GM08714 (cell line): Measurements from ENCODE around the gene PHOSPHO2.

Experiments used
- H3K4me3 ChIP-seq: fragments of 200-500 bp; sonication (Bioruptor generic); 2 replicates; pipeline ENCODE4 v1.5.1; 2014; ENCODE audit warnings: mild to moderate bottlenecking, low read length, inconsistent platforms
- ZNF274 ChIP-seq: IDR thresholded peaks from 2 replicates; pipeline ENCODE4 v1.6.1; 2012; ENCODE audit warnings: mild to moderate bottlenecking, low read depth, low read length

Gene PHOSPHO2

GRCh38 chr2:169704160-169704708 lies 10.0 kb downstream of the PHOSPHO2 start:
- TF ChIP-seq ZNF274 = no peak

DNA sequence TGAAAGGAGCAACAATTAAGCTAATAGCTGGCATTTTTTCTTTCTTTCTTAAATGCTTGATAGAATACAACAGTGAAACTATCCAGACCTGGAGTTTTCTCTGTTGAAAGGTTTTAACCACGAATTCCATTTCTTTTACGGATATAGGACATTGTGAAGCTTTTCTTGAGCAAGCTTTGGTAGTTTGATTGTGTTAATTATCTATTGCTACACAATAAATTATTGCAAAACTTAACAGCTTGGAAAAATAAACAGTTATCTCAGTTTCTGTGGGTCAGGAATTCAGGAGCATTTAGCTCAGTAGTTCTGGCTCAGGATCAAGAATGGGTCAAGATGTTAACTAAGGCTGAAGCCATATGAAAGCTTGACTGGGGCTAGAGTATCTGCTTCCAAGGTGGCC lies 11.7 kb downstream of the PHOSPHO2 start:
- no peak overlapping the region for H3K4me3 ChIP-seq
- TF ChIP-seq ZNF274 = no peak

More at GRCh38 chr2:169704160-169704708, 10.0 kb downstream of the PHOSPHO2 start:
- no peak overlapping the region for H3K4me3 ChIP-seq

GRCh38 chr2:169707626-169708025 lies 13.4 kb downstream of the PHOSPHO2 start:
- no peak for TF ChIP-seq ZNF274

GRCh38 chr2:169709331-169709730 lies 15.1 kb downstream of the PHOSPHO2 start:
- no peak overlapping the region for H3K4me3 ChIP-seq
- no peak for TF ChIP-seq ZNF274

More at GRCh38 chr2:169707626-169708025, 13.4 kb downstream of the PHOSPHO2 start:
- no peak overlapping the region for H3K4me3 ChIP-seq

DNA sequence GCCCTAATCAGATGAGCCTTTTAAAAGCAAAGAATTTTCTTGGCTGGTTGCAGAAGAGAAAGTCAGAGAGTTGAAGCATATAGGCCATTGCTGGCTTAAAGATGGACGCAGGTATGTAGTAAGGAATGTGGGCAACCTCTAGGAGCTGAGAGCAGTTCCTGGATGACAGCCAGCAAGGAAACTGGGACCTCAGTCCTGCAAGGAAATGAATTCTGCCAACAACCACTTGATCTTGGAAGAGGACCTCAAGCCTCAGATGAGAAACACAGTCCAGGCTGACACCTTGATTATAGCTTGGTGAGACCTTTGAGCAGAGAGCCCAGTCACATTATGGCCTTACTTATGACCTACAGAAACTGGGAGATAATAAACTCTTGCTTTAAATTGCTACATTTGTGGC lies 15.7 kb downstream of the PHOSPHO2 start:
- no peak for TF ChIP-seq ZNF274
- H3K4me3 ChIP-seq = no peak overlapping the region

- TF ChIP-seq ZNF274 = no peak
- no peak overlapping the region for H3K4me3 ChIP-seq
Measured at GRCh38 chr2:169711751-169712509, 17.7 kb downstream of the PHOSPHO2 start.

GRCh38 chr2:169712791-169713227 lies 18.5 kb downstream of the PHOSPHO2 start:
- TF ChIP-seq ZNF274 = no peak
- no peak overlapping the region for H3K4me3 ChIP-seq

DNA sequence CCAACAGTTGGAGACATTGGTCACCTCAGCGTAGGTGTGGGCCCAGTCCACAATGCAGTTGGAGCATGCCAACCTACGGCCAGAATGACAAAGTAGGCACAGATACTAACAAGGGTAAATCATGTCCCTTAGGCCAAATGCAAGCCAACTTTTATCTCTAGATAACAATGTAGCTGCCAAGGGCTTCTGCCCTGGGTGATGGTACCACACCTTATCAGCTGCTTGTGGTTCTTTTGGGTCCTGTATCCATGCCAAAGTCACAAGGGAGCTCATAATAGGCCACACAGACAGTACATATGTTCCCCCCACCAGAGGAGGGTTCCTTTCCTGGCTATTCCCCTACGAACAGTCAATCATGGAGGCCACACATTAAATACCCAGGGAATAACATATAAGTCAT lies 19.1 kb downstream of the PHOSPHO2 start:
- H3K4me3 ChIP-seq = no peak overlapping the region
- no peak for TF ChIP-seq ZNF274

GRCh38 chr2:169714699-169715098 lies 20.4 kb downstream of the PHOSPHO2 start:
- TF ChIP-seq ZNF274 = no peak
- H3K4me3 ChIP-seq = no peak overlapping the region

DNA sequence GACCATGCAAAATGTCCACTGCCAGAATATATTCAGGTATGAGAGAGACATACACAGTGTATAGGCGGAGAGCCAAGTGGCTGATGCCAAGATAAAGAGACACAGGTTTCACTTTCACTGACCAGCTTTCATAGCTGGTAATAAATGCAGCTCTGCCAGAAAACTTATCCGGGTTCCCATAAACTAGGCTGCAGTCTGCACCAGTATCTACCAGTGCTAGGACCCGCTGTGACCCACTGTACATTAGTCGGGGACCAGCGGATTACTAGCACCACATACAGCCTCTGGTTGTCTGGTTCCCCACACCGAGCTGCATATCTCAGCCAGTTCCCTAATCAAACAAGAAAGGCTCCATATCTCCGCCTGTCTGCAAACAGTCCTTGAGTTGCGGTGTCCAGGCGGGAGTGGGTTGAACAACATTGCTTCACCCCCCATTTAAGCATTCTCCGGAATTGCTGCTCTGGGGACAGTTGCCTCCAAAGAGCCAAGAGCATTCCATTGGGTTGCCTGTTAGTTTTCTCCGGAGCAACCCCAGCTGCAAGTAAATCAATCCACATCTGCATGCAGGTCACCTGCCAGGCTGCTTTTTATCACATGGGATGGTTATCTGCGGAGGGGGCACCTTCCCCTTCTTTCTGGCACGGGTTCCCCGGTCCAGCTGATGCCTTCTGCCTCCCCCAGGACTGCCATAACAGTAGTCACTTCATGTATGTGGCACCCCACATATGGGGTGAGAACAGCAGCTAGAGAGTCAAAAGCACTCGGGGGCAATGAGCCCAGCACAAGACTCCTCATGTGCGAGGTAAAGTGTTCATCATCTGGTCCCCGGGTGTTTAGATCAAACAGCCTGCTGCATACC lies 21.3 kb downstream of the PHOSPHO2 start:
- no peak overlapping the region for H3K4me3 ChIP-seq
- TF ChIP-seq ZNF274 = no peak

DNA sequence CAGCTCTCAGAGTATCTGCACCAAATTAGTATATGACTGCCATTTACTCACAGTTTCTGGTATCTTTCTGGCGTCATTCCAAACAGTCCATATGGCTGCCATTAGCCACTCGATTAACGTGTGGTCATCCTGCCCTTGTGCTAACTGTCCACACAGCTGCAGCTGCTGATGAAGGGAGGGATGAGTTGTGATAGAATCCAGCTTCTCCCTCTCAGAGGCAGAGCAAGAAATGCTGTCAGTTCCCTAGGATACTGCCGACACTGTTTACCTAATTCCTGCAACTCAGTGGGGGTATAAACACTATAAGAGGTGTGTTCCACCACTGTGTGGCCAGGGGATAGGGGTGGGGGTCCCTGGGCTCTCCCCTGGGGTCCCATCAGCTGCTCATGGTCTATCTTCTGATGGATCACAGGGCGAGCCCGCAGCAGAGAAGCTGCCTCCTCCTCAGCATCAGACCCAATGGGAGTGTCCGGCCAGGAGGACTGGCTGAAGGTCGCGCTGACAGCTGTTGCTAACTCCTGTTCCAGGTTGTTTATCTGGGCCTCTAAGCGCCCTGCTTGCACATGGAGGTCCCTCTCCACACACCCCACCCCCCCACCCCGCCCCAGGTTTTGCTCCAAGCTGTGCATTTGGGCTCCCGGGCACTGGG lies 22.1 kb downstream of the PHOSPHO2 start:
- no peak overlapping the region for H3K4me3 ChIP-seq
- no peak for TF ChIP-seq ZNF274

GRCh38 chr2:169716938-169717690 lies 22.8 kb downstream of the PHOSPHO2 start:
- no peak for TF ChIP-seq ZNF274
- H3K4me3 ChIP-seq = no peak overlapping the region

DNA sequence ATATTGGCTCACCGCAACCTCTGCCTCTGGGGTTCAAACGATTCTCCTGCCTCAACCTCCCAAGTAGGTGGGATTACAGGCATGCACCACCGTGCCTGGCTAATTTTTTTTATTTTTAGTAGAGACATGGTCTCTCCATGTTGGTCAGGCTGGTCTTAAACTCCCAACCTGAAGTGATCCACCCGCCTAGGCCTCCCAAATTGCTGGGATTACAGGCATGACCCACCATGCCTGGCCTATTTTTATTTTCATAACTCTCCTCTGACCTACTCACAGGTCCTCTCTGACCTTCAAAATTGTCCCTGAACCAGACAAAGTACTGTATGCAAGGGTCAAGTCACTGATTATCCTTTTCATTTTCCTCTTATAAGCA lies 23.4 kb downstream of the PHOSPHO2 start:
- no peak overlapping the region for H3K4me3 ChIP-seq
- TF ChIP-seq ZNF274 = no peak

DNA sequence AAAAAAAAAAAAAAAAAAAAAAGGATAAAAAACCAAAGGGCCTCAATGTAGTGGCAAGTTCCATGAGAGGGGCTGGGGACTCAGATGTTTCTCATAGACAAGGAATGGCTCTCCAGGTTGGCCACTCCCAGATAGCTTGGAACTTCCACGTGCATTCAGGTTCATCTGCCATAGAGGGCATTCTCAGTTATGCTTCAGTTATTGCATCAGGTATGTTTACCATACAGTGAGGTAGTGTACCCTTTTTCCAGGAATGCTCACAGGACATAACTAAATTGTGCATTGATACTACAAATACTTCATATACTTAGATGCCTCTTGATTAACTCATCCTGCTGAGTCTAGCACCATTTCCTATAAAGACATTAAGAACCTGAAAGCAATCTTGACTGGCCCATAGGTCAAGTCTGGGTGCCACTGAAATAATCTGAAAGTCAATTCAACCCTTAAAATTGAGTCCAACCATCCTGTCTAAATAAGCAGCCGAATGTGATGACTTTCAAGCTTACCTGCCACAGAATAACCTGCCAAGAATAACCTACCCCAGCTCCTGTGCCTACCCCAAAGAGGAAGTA lies 24.7 kb downstream of the PHOSPHO2 start:
- no peak overlapping the region for H3K4me3 ChIP-seq
- TF ChIP-seq ZNF274 = no peak
